HG03354 (cell line): Measurements from ENCODE around the gene NINL.
"Not testable (repeated sequence)": the region's sequence is repeated elsewhere in the genome, so short reads cannot be mapped to it uniquely, and the experiment has no call there.

ENCODE experiments used
- ATAC-seq: cut with Tn5 transposase; IDR thresholded peaks from one replicate; pipeline ENCODE4 v1.9.1; 2021; ENCODE audit warnings: mild to moderate bottlenecking; ENCODE audit not compliant: unreplicated experiment, poor library complexity, severe bottlenecking

Gene NINL

DNA sequence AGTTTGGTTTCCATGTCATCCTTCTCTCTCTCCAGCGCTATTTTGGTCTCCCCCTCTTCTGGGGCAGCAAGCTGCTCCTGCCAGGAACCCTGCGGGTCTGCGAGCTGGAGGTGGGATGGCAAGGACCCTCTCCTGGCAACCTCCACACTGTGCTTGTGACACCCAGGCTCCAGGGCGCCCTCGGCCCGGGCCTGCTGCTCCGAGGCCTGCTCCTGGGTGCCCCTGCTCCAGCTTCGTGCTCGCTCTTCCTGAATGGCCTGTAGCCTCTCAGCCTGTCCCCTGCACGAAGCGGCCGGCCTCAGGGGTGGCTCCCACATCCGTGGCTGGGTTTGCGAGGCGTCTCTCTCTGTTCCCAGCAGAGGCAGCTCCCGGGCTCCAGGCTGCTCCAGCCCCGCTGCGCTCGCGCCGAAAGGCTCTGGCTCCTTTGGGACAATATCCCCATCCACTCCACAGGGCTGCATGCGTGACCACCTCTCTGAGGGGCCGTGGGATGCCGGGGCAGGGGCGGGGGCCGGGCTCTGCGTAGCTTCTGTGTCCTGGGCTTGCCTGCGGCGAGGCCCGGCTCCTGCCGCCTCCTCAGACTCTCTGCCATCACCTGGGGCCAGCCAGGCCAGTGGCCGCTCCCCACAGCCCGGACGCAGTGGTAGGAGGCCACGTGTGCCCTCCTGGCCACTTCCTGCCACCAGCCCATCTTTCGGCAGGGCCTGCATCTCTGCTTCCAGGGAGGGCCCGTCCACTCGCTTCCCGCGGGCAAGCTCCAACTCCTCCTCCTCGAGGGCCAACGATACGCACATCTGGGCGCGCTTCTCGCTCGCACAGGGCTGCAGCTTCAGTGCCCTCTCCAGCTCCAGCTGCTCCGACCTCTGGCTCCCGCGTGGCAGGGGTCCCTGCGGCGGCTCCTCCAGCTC, 109.0 kb downstream of the NINL start:
- no peak for ATAC-seq

DNA sequence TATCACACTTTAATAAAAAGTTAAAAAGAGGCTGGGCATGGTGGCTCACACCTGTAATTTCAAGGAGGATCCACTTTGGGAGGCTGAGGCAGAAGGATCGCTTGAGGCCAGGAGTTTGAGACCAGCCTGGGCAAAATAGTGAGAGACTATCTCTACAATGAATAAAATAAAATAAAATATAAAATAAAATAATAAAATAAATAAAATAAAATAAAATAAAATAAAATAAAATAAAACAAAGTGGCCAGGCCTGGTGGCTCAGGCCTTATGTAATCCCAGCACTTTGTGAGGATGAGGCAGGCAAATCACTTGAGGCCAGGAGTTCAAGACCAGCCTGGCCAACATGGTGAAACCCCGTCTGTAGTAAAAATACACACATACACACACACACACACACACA, 112.0 kb downstream of the NINL start:
- ATAC-seq: not testable (repeated sequence)

DNA sequence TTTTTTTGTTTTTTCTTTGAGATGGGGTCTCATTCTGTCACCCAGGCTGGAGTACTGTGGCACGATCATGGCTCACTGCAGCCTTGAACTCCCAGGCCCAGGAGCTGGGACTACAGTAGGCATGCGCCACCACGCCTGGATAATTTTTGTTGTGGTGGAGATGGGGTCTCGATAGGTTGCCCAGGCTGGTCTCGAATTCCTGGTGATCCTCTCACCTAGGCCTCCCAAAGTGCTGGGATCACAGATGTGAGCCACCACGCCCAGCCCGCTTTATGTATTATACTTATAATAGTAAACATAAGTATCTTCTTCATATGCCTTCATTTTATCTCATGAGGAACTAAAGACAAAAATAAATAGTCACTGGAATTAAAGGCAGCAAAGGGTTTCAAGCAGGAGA, 114.3 kb downstream of the NINL start:
- no peak for ATAC-seq

DNA sequence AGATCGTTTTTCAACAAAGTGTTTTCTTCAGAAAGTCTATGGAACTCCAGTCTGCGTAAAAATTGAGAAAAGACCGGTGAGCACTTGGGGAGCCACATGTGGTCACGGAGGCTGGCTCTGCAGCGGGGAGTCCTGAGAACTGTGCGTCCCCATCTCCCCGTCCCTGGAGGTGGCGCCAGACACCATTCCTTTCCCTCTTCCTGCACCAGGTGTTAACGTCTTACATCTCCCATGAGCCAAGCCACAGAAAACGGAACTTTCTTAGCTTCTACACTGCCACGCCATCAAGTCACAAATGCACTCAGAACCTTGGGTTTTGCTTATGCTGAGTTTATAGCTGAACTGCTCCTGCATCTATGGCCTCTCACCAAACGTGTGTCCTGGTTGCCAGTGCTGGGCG, 115.3 kb downstream of the NINL start:
- ATAC-seq: peak; percentile 78

DNA sequence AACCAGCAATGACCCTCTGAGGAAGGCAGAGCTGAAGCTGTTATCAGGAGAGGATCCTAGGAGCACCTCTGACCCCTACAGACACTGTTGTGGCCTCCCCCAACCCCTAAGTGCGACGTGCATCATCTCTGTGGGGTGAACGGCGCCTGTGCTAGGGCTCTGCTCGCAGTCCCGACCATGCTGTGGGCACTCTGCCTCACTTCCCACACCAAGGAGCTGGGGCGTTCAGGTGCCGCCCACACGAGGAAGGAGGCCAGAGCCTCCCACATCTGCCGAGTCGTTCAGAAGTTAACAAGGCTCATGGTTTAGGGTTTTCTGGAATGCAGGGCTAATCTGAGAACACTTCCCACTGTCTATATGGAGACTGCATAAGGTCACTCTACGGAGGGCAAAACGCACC, 115.8 kb downstream of the NINL start:
- no peak for ATAC-seq

DNA sequence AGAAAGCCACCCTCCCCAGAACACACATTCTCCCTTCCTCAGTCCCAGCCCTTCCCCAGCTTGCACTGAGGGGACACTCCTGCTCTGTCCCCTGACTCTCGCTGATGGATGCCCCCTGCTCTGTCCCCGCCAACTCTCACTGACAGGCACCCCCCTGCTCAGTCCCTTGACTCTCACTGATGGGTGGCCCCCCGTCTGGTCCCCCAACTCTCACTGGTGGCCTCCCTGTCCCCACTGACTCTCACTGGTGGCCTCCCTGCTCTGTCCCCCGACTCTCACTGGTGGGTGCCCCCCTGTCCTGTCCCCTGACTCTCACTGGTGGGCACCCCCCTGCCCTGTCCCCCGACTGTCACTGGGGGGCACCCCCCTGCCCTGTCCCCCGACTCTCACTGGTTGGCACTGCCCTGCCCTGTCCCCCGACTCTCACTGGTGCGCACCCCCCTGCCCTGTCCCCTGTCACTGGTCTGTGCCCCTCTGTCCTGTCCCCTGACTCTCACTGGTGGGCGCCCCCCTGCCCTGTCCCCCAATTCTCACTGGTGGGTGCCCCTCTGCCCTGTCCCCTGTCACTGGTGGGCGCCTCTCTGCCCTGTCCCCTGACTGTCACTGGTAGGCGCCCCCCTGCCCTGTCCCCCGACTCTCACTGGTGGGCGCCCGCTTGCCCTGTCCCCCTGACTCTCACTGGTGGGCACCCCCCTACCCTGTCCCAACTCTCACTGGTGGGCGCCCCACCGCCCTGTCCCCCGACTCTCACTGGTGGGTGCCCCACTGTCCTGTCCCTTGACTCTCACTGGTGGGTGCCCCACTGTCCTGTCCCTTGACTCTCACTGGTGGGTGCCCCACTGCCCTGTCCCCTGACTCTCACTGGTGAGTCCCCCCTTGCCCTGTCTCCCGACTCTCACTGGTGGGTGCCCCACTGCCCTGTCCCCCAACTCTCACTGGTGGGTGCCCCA, 116.9 kb downstream of the NINL start:
- ATAC-seq: no peak

DNA sequence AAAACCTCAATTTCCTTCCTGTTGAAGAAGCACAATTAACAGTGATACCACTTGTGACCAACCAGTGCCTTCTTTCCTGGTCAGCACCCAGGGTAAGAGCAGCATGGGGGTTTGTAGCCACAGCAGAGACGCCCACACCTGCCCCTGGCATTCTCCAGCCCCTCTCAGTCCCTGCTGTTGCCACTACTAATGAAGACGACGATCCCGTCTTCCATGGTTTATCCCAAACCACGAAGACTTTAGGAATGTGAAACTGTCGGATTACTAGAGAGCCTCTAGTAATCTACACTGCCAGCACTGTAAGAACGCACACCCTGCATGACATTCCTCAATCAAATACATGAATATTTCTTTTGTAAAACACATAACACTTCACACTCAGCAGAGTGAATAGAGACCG, 117.9 kb downstream of the NINL start:
- ATAC-seq: no peak

DNA sequence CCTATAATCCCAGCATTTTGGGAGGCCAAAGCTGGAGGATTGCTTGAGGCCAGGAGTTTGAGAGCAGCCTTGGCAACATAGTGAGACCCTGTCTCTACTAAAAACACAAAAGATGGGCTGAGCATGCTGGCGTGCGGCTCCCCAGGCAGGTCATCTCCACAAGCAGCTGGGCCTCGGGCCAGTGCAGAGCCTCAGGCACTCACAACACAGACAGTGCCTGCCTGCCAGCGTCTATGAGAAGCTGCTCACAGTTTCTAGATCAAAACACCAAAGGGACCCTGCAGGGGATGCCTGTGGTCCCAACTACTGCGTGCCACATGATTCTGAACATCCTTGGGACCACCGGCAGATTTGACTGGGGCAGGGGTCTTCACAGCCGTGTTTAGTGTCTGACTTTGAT, 118.5 kb downstream of the NINL start:
- ATAC-seq: no peak

DNA sequence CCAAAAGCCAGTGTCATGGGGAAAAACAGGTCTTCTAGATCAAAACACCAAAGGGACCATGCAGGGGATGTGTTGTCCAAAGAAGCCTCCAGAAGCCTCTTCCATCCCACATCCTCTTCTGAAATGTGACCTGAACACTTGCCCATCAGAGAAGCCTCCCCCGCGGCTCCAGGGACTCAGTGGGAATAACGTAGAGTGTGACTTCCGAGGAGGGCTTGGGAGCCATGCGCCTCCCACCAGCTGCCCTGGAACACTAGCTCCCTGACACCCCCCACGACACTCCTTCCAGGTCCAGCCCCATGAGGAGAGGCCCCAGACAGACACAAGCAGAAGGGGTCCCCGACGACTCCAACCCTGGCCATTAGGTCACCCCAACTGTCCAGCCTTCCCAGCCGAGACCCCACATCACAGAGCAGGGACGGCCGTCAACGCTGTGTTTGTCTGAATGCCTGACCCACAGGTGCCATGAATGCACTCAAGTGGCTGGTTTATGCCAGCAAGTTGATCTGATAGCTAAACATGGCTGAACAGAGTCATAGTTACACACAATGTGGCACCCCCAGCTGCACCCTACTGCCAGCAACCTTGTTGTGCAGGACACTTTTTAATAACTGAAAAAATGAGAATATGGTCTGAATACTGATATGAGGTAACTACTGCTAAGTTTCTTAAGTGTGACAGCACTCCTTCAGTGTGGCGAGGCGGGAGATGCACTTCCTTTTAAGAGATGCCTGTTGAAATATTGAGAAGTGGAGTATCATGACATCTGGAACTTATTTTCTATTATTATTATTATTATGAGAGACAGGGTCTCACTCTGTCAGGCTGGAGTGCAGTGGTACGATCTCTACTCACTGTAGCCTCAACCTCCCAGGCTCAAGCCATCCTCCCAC, 119.8 kb downstream of the NINL start:
- ATAC-seq: no peak

DNA sequence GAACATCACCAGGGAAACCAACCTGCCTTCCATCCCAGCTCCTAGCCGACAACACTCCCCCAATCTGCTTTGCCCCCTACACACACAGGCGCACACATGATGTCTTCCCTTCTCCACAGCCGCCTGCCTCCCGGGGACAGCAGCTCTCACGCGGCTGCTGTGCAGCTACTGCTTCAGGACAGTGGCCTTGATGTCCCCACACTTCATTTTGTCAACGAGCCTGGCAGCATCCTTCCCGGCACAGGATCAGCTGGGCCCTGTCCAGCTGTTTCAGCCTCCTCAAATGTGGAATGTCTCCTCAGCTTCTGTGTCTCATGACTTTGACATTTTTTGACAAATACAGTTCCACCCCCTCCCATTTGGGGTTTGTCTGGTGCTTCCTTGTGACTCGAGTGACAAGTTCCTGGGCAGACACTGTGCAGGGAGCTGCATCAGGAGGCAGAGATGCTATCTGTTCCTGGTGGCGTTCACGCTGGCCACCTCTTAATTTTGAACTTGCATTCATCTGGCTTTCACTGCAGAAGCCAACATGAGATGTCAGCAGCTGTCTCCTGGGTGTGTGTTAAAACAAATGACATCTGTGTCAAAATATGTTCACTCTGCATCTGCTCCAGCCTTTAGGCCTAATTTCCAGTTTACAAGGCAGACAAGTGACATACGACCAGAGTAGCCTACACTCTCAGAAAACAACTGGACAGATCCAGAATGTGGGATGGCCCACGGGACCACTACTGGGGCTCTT, 120.7 kb downstream of the NINL start:
- ATAC-seq: no peak

GRCh38 chr20:25461786-25462545, 123.4 kb downstream of the NINL start:
- no peak for ATAC-seq

DNA sequence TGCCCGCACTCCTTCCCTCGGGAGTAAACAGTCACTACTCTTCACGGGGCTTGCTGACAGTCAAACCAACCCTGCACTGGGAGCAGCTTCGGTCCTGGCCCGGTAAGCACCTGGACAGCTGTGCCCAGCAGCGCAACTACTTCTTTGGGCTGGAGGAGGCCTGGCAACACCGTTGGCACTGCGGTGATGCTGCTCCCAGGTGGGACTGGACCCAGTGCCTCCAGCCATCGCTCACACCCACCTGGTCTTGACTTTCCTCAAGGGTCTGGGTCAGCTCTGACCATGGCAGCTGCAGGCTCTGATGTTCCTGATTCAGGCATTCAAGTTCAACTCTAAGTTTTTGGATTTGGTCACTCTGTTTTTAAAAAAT, 124.1 kb downstream of the NINL start:
- no peak for ATAC-seq

GRCh38 chr20:25460566-25461280, 124.6 kb downstream of the NINL start:
- ATAC-seq: no peak

DNA sequence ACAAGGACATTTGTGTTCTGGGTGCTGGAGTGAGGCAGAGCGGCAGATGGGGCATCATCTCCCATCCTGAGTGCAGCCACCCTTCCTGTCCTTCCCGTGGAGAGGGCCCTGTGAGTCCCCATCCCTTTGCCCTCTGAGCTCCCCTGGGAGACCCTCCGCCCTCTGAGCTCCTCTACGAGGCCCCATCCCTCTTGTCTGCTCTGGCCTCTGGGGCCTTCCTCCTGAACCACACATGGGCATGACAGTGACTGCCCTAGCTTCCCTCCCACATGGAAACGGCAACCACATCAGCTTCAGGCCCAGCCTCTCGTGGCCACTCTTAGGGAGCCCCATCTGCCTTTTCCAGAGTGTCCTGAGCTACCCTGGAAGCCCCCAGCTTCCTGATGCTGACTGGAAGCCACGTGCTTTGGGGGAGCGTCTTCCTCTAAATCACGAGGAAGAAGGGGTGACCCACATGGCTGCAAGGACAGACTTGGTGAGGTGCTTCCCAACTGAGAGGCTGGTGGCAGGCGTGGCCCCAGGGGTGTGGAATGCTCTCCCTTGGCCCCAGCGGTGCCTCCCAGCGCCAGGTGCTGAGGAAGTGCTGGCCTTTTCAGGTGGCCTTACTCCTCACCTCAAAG, 125.3 kb downstream of the NINL start:
- no peak for ATAC-seq

GRCh38 chr20:25459111-25459830, 126.1 kb downstream of the NINL start:
- ATAC-seq: no peak

GRCh38 chr20:25457886-25458680, 127.2 kb downstream of the NINL start:
- ATAC-seq: no peak
